Measurements from ENCODE around the gene CCT5. TPM values are rescaled to one million over a fixed set of nuclear protein-coding genes. Genes with fewer than 3 reads are reported as not detected.

The CCT5 gene
- total RNA-seq, 1 experiment from 2014 or later: 532 TPM

DNA sequence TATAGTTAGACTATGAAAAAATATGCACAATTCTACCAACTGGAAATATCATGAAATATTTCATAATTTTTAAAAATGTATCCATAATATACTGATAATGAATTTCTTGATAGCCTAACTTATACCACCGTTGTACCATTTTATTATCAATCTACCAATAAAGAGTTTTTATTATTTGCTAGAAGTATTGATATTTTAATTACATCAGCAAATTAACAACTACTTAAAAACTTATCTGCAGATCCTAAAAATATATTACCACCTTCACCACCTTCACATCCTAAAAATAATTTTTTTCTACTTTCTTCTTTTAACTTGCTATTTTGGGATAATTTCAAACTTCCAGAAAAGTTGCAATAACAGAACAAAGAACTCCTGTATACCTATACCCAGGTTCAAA is 21.8 kb upstream of the CCT5 start:
- H3K56ac ChIP-seq (ENCODE audit: insufficient read length, low read depth, low read length): no peak overlapping the region
- no peak overlapping the region for H2BK5ac ChIP-seq (ENCODE audit: insufficient read length, low read length)
- Mint-ChIP-seq H3K4me1 (peaks cover 1% of the 10 kb centered on the region in 2 experiments), H3K27ac (no peak overlapping the region), H3K36me3 (ENCODE audit: insufficient read depth in 1 of 3, low read depth in 3 of 3) (peaks cover 27 to 30% (median 30%) of the 10 kb centered on the region in 3 experiments), H3K9me3 (peaks cover 18 to 22% of the 10 kb centered on the region in 2 experiments), H3K4me3 (no peak overlapping the region), H3K27me3 (ENCODE audit: low read depth) (no peaks in the 10 kb centered on the region)
- H2BK20ac ChIP-seq (ENCODE audit: low read depth, low read length, poor library complexity, severe bottlenecking): no peak overlapping the region
- no peaks in the 10 kb centered on the region for H3K27me3 ChIP-seq (ENCODE audit: insufficient read depth, low read length)
- H4K5ac ChIP-seq (ENCODE audit: insufficient read length, low read depth, low read length): no peak overlapping the region
- H3K14ac ChIP-seq (ENCODE audit: insufficient read depth, low read length): no peak overlapping the region
- H4K20me1 ChIP-seq (ENCODE audit: control insufficient read depth, insufficient read depth, insufficient read length): no peaks in the 10 kb centered on the region
- H3K4me2 ChIP-seq (ENCODE audit: insufficient read depth, insufficient read length, low read length): no peak overlapping the region
- TF ChIP-seq CTCF (conservative IDR thresholded peaks at IDR 0.05): no peak
- H3K4me1 ChIP-seq (ENCODE audit: insufficient read depth, low read length): no peaks in the 10 kb centered on the region
- no peak overlapping the region for H3K18ac ChIP-seq (ENCODE audit: insufficient read length, low read depth, low read length)
- H3K23me2 ChIP-seq (ENCODE audit: insufficient read length, low read depth, low read length, poor library complexity, severe bottlenecking): no peaks in the 10 kb centered on the region
- H4K8ac ChIP-seq (replicated peaks; ENCODE audit: insufficient read length, low read depth, low read length): no peak overlapping the region
- no peak overlapping the region for H3K23ac ChIP-seq (ENCODE audit: insufficient read length, low read depth, low read length)
- no CpG with 5 or more reads among the region's 1 CpG for WGBS (ENCODE audit: extremely low coverage, insufficient read length, low lambda C conversion rate)
- no peak overlapping the region for H2BK120ac ChIP-seq (ENCODE audit: low read depth, low read length, poor library complexity, severe bottlenecking)
- no peak overlapping the region for H3T11ph ChIP-seq (ENCODE audit: low read length)
- H3K27ac ChIP-seq (ENCODE audit: insufficient read length, low read depth, low read length): no peak overlapping the region
- H3K79me2 ChIP-seq (ENCODE audit: insufficient read depth, low read length): no peaks in the 10 kb centered on the region
- no peak overlapping the region for H2BK15ac ChIP-seq (ENCODE audit: low read depth, low read length)
- no peak overlapping the region for H2AFZ ChIP-seq (ENCODE audit: low read length)
- no peak overlapping the region for H3K9ac ChIP-seq (ENCODE audit: extremely low read depth, insufficient read length, low read length)
- no peaks in the 10 kb centered on the region for H3K9me3 ChIP-seq (ENCODE audit: control insufficient read depth, low read depth, low read length)
- no peak for DNase-seq
- no peak overlapping the region for H2AK5ac ChIP-seq (ENCODE audit: insufficient read length, low read length)
- H3K79me1 ChIP-seq (ENCODE audit: insufficient read depth, low read depth, low read length, poor library complexity, severe bottlenecking): no peaks in the 10 kb centered on the region
- H2BK12ac ChIP-seq (ENCODE audit: insufficient read length, low read depth, low read length): no peak overlapping the region
- H3K4ac ChIP-seq (ENCODE audit: low read depth, low read length): no peak overlapping the region
- no peak overlapping the region for H4K91ac ChIP-seq (ENCODE audit: insufficient read length, low read depth, low read length)

Measured in H9 (cell line).